ENCODE data around the gene PSMB1. TPM values are rescaled to one million over a fixed set of nuclear protein-coding genes. Genes with fewer than 3 reads are reported as not detected.

PSMB1 gene
- total RNA-seq (2014; rRNA removed; shearing (Covaris generic)) = 439 and 628 TPM in 2 replicates

GRCh38 chr6:170552765-170553533 is at the start of gene PSMB1:
Gene PSMB1 (minus strand): TSS chr6:170553307. CDS start chr6:170553242, 65 bp downstream.
- H3K4me1 ChIP-seq (replicated peaks) = peaks cover 17% of the 10 kb centered on the region
- peak; percentile 95 for DNase-seq (ENCODE audit: low read depth in 1 of 2, low spot score in 2 of 2)
- H3K9me3 ChIP-seq (replicated peaks) = no peaks in the 10 kb centered on the region
- H3K27me3 ChIP-seq (replicated peaks) = no peaks in the 10 kb centered on the region
- peaks cover 55% of the 10 kb centered on the region for H3K36me3 ChIP-seq
- H3K27ac ChIP-seq = peak within 1 kb of the TSS; percentile 98
- peak within 1 kb of the TSS; percentile 81 for H3K4me3 ChIP-seq

GRCh38 chr6:170597278-170597677 is 44.2 kb upstream of the PSMB1 start:
- H3K4me3 ChIP-seq = no peak overlapping the region
- H3K9me3 ChIP-seq (replicated peaks) = no peaks in the 10 kb centered on the region
- no peaks in the 10 kb centered on the region for H3K36me3 ChIP-seq
- no peaks in the 10 kb centered on the region for H3K4me1 ChIP-seq (replicated peaks)
- no peak for DNase-seq (ENCODE audit: low read depth in 1 of 2, low spot score in 2 of 2)
- 0 out of 2 replicates have a peak, but pooled peaks cover 4% of the 10 kb centered on the region for H3K27me3 ChIP-seq (replicated peaks)
- H3K27ac ChIP-seq = no peak overlapping the region

DNA sequence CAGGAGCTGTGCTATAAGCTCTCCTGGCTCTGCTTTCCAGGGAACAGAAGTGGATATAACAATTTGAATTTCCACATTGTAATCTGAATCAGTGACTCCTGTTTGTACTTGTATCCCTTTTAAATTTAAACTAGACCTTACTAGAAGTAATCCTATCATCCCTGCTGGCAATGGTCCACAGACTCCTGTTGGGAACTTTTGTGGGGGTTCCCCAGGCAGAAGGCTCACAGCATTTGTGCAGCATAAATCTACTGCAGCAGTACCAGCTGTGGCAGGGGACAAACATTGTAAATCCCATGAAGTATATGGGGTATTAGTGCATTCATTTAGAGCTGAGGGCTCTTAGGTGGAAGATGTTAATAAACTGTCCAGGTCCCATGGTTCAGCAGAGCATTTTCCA is 43.3 kb upstream of the PSMB1 start:
- no peaks in the 10 kb centered on the region for H3K4me1 ChIP-seq (replicated peaks)
- H3K27ac ChIP-seq = no peak overlapping the region
- no peak overlapping the region for H3K4me3 ChIP-seq
- no peaks in the 10 kb centered on the region for H3K36me3 ChIP-seq
- DNase-seq (ENCODE audit: low read depth in 1 of 2, low spot score in 2 of 2) = no peak
- H3K27me3 ChIP-seq (replicated peaks) = no peaks in the 10 kb centered on the region
- H3K9me3 ChIP-seq (replicated peaks) = no peaks in the 10 kb centered on the region

DNA sequence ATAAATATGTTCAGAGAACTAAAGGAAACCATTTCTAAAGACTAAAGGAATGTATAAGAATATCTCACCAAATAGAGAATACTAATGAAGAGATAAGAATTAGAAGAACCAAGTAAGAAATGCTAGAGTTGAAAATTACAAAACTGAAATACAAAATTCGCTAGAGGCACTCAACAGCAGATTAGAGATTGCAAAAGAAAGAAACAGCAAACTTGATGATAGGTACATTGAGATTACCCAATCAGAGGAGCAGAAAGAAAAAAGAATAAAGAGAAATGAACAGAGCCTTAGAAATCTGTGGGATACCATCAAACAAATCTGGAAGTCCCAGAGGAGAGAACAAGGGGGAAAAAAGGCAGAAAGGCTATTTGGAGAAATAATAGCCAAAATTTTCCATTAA is 37.6 kb upstream of the PSMB1 start:
- no peak overlapping the region for H3K27ac ChIP-seq
- no peaks in the 10 kb centered on the region for H3K4me1 ChIP-seq (replicated peaks)
- no peak overlapping the region for H3K4me3 ChIP-seq
- H3K27me3 ChIP-seq (replicated peaks) = no peaks in the 10 kb centered on the region
- H3K36me3 ChIP-seq = no peaks in the 10 kb centered on the region
- no peak for DNase-seq (ENCODE audit: low read depth in 1 of 2, low spot score in 2 of 2)
- H3K9me3 ChIP-seq (replicated peaks) = no peaks in the 10 kb centered on the region

GRCh38 chr6:170584954-170585498 is 31.9 kb upstream of the PSMB1 start:
- H3K27me3 ChIP-seq (replicated peaks) = no peaks in the 10 kb centered on the region
- peaks cover 44% of the 10 kb centered on the region for H3K36me3 ChIP-seq
- peak overlapping the region; percentile 16; the same call in 1 of the 2 replicates for H3K27ac ChIP-seq
- H3K4me1 ChIP-seq (replicated peaks) = no peaks in the 10 kb centered on the region
- DNase-seq (ENCODE audit: low read depth in 1 of 2, low spot score in 2 of 2) = no peak
- H3K4me3 ChIP-seq = peak overlapping the region; percentile 99
- H3K9me3 ChIP-seq (replicated peaks) = no peaks in the 10 kb centered on the region

- H3K27ac ChIP-seq = peak within 1 kb of the TSS; percentile 51
- no peaks in the 10 kb centered on the region for H3K9me3 ChIP-seq (replicated peaks)
- peaks cover 51% of the 10 kb centered on the region for H3K36me3 ChIP-seq
- DNase-seq (ENCODE audit: low read depth in 1 of 2, low spot score in 2 of 2) = peak; percentile 73 to 93
- H3K4me3 ChIP-seq = peak within 1 kb of the TSS; percentile 99
- H3K4me1 ChIP-seq (replicated peaks) = no peaks in the 10 kb centered on the region
- no peaks in the 10 kb centered on the region for H3K27me3 ChIP-seq (replicated peaks)
Measured at GRCh38 chr6:170584181-170584953, 31.3 kb upstream of the PSMB1 start, which contains the start of gene PDCD2. Gene PDCD2 (minus strand): TSS chr6:170584637. CDS start chr6:170584581, 56 bp downstream.

GRCh38 chr6:170583756-170584180 is 30.7 kb upstream of the PSMB1 start:
- H3K36me3 ChIP-seq = peaks cover 57% of the 10 kb centered on the region
- no peaks in the 10 kb centered on the region for H3K4me1 ChIP-seq (replicated peaks)
- peak overlapping the region; percentile 99 for H3K4me3 ChIP-seq
- no peaks in the 10 kb centered on the region for H3K27me3 ChIP-seq (replicated peaks)
- no peak for DNase-seq (ENCODE audit: low read depth in 1 of 2, low spot score in 2 of 2)
- peak overlapping the region; percentile 51 for H3K27ac ChIP-seq
- no peaks in the 10 kb centered on the region for H3K9me3 ChIP-seq (replicated peaks)

DNA sequence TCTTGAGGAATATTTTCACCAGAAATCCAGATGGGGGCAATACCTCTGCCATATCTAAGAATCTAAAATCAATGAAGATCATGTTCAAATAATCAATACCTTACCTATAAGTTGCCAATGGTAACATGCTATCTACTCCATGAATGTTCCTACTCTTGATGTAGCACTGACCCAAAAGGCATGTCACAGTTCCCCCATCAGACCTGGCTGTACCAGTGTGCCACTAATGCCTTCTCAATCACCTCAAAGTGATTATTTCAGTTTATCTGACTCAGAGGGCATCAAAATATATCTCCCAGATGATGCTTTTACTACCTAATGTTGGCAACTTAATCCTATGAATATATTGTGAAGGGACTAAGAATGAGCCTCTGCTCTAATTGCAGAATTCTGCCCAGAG is 25.8 kb upstream of the PSMB1 start:
- no peak overlapping the region for H3K27ac ChIP-seq
- no peak for DNase-seq (ENCODE audit: low read depth in 1 of 2, low spot score in 2 of 2)
- H3K4me1 ChIP-seq (replicated peaks) = no peaks in the 10 kb centered on the region
- H3K4me3 ChIP-seq = no peak overlapping the region
- no peaks in the 10 kb centered on the region for H3K27me3 ChIP-seq (replicated peaks)
- H3K9me3 ChIP-seq (replicated peaks) = no peaks in the 10 kb centered on the region
- peaks cover 89% of the 10 kb centered on the region for H3K36me3 ChIP-seq

DNA sequence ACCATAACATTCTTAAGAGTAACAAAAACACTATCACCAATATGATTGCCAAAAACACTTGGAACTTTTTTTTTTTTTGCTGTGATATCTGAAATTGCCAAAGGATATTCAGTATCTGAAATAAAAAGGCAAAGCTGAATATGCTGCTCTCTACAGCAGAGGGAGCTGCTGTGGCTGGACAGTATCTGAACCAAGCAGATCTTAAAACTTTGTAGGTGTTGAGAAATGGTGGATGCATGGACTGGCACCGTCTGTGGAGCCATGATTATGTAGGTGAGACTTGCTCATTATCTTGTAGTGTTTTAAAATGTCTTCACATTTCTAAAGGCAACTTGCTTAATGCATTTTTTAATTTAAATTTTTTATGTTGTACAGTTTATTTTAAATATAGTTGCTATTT is 22.1 kb upstream of the PSMB1 start:
- no peak overlapping the region for H3K27ac ChIP-seq
- no peaks in the 10 kb centered on the region for H3K9me3 ChIP-seq (replicated peaks)
- H3K36me3 ChIP-seq = peaks cover 88% of the 10 kb centered on the region
- no peaks in the 10 kb centered on the region for H3K4me1 ChIP-seq (replicated peaks)
- no peaks in the 10 kb centered on the region for H3K27me3 ChIP-seq (replicated peaks)
- no peak overlapping the region for H3K4me3 ChIP-seq
- no peak for DNase-seq (ENCODE audit: low read depth in 1 of 2, low spot score in 2 of 2)

GRCh38 chr6:170572704-170573466 is 19.8 kb upstream of the PSMB1 start:
- Histone ChIP-seq H3K27me3 (replicated peaks) (no peaks in the 10 kb centered on the region), H3K4me3 (no peak overlapping the region), H3K27ac (no peak overlapping the region), H3K36me3 (peaks cover 84% of the 10 kb centered on the region), H3K9me3 (replicated peaks) (no peaks in the 10 kb centered on the region), H3K4me1 (replicated peaks) (no peaks in the 10 kb centered on the region)
- no peak for DNase-seq (ENCODE audit: low read depth in 1 of 2, low spot score in 2 of 2)

- peaks cover 83% of the 10 kb centered on the region for H3K36me3 ChIP-seq
- H3K27ac ChIP-seq = no peak overlapping the region
- H3K27me3 ChIP-seq (replicated peaks) = no peaks in the 10 kb centered on the region
- no peaks in the 10 kb centered on the region for H3K4me1 ChIP-seq (replicated peaks)
- no peaks in the 10 kb centered on the region for H3K9me3 ChIP-seq (replicated peaks)
- H3K4me3 ChIP-seq = no peak overlapping the region
- no peak for DNase-seq (ENCODE audit: low read depth in 1 of 2, low spot score in 2 of 2)
Measured at GRCh38 chr6:170564936-170565530, 11.9 kb upstream of the PSMB1 start.

DNA sequence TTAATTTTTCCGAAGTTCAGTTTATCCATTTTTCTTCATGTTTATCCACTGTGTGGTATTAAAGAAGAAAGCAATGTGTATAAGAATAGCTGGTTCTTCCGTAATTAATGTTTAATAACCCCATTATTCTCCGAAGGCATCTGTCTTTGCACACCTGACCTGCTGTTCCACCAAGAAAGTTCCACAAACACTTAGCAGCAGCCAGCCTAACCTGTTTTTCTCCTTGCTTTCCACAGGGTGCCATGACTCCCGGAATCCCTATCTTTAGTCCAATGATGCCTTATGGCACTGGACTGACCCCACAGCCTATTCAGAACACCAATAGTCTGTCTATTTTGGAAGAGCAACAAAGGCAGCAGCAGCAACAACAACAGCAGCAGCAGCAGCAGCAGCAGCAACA is 8.4 kb upstream of the PSMB1 start:
- Histone ChIP-seq H3K9me3 (replicated peaks) (no peaks in the 10 kb centered on the region), H3K4me3 (no peak overlapping the region), H3K27me3 (replicated peaks) (no peaks in the 10 kb centered on the region), H3K4me1 (replicated peaks) (no peaks in the 10 kb centered on the region), H3K36me3 (peaks cover 79% of the 10 kb centered on the region), H3K27ac (no peak overlapping the region)
- no peak for DNase-seq (ENCODE audit: low read depth in 1 of 2, low spot score in 2 of 2)

DNA sequence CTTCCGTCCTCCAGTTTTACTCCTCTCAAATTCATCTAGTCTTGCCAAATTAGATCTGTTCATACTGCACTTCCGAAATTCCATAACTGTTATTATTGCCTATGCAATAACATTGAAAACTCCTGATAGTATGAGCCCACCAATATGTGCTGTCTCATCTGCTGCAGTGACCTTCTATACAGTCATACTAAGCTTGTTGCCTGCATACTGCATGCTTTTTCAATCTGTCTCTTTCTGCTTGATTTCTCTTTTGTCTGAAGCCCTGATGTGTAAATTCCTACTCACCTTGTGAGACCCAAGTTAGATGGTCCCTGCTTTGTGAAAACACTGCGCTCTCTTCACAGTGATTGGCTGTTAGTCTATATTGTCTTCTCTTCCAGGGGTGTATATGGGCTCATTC is 2.2 kb upstream of the PSMB1 start:
- no peak for DNase-seq (ENCODE audit: low read depth in 1 of 2, low spot score in 2 of 2)
- peaks cover 17% of the 10 kb centered on the region for H3K4me1 ChIP-seq (replicated peaks)
- peak overlapping the region; percentile 81 for H3K4me3 ChIP-seq
- H3K36me3 ChIP-seq = peaks cover 53% of the 10 kb centered on the region
- H3K9me3 ChIP-seq (replicated peaks) = no peaks in the 10 kb centered on the region
- H3K27me3 ChIP-seq (replicated peaks) = no peaks in the 10 kb centered on the region
- peak overlapping the region; percentile 73; the same call in 1 of the 2 replicates for H3K27ac ChIP-seq
